ENCODE results near the gene LAMB4.

LAMB4 gene

DNA sequence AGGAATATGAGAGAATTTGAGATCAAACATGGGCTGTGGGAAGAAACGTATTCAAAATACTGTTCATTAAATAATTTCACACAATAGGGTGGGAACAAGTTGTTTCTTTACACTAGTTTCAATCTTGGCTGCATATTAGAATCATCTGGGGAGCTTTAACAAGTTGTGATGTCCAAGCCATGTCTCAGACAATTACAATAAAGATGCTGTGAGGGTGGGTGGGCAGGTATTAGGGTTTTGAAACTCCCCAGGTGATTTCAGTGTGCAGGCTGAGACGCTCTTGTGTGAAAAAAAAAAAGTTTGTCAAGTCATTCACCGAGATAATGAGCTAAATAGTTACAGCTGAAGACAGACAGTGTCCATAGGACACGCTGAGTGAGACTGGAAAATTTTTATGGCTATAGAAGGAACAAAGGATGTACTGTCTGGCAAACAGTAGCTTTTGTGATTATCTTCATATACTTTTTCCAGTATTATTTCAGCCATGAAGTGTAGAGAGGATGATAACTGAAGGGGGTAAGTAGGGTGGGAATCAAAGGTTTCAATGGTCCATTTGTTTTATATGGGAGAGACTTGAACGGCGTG lies 12.6 kb upstream of the LAMB4 start:
- DNase-seq, result no peak

- DNase-seq, result no peak
Observed at GRCh38 chr7:108142180-108142579, 12.0 kb upstream of the LAMB4 start.

DNA sequence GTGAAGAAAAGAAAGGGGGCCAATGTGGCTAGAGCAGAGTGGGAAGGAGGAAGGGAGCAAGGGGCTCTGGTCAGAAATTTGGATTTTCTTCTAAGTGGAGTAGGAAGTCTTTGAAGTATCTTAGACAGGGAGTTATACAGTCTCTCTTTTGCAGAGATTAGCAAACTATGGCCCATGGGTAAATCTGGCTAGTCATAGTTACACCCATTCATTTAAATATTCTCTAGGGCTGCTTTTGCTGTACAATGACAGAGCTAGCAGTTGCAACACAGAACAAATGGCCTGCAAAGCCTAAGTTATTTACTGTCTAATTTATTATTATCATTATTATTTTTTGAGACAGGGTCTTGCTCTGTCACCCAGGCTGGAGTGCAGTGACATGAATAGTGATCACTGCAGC lies 10.5 kb upstream of the LAMB4 start:
- DNase-seq, result no peak

DNA sequence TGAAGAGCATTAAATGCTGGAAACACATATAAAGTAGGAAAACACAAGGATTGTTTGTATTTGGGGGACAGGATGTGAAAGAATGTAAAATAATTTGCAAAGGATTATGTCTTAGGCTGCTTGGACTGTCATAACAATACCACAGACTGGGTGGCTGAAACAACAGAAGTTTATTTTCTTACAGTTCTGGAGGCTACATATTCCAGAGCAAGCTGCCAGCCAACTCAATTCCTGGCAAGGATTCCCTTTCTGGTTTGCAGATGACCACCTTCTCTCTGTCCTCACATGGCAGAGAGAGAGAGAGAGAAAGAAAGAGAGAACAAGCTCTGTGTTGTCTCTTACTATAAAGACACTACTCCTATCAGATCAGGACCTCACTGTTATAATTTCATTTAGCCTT lies 8.8 kb upstream of the LAMB4 start:
- DNase-seq, result no peak

GRCh38 chr7:108137993-108138392 lies 7.8 kb upstream of the LAMB4 start:
- no peak for DNase-seq

GRCh38 chr7:108137040-108137439 lies 6.9 kb upstream of the LAMB4 start:
- DNase-seq, result no peak

DNA sequence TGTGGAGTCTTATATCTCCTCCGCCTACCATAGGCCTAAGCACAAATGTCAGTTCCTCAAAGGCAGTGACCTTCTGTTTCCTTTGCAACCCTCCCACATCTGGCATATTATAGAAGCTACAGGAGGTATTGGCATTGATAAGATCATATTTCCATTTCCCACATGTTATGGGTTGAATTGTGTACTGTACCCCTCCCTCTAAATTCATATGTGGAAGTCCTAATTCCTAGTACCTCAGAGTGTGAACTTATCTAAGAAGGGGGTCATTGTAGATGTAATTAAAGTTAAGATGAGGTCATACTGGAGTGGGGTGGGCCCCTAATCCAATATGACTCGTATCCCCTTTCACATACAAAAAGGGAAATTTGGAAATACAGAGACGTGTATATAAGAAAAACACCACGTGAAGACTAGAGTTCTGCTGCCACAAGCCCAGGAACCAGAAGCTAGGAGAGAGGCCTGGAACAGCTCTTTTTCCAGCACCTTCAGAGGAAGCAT lies 6.1 kb upstream of the LAMB4 start:
- DNase-seq, result no peak

- DNase-seq, result peak; percentile 13 to 43
Observed at GRCh38 chr7:108135446-108136190, 5.5 kb upstream of the LAMB4 start.

- DNase-seq, result no peak
Observed at GRCh38 chr7:108134486-108134885, 4.3 kb upstream of the LAMB4 start.

- no peak for DNase-seq
Observed at GRCh38 chr7:108132551-108133265, 2.5 kb upstream of the LAMB4 start.

- DNase-seq, result no peak
Observed at GRCh38 chr7:108129018-108129965, 869 bp downstream of the LAMB4 start.

GRCh38 chr7:108128514-108128913 lies 1.6 kb downstream of the LAMB4 start:
- no peak for DNase-seq

DNA sequence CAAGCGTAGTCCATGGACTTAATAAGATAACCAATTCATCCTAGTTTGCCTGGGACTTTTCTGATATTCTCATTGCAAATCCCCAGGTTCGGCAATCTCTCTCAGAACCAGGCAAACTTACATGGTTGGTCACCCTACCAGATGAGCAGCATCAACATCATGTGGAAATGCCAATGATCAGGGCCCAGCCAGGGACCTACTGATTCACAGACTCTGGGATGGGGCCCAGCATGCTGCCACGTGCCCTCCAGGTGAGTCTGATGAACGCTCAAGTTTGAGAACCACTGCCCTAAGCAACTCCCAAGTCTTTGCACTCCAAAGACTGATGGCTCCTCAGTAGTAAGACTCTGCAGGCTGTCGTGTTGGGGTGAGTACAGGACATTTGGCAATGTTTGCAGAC lies 2.7 kb downstream of the LAMB4 start:
- DNase-seq, result no peak

- no peak for DNase-seq
Observed at GRCh38 chr7:108124820-108125219, 5.3 kb downstream of the LAMB4 start.

DNA sequence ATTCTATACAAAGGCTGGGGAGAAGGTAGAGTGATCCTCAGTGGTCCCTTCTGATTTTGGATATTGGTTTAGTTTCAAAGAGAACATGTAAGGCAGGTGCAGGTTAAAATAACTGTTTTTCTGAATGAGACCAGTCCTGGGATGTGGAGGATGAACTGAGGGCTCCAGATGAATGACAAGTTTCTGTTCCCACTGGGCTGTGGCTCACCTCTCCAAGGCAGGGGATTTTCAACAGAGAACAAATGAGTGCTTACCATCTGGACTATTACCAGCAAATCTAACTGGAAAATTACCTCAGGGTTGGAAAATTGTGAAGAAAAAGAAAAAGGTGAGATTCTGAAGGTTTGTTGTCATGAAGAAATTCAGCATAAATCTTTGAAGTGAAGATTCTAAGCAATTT lies 8.0 kb downstream of the LAMB4 start:
- DNase-seq, result no peak

DNA sequence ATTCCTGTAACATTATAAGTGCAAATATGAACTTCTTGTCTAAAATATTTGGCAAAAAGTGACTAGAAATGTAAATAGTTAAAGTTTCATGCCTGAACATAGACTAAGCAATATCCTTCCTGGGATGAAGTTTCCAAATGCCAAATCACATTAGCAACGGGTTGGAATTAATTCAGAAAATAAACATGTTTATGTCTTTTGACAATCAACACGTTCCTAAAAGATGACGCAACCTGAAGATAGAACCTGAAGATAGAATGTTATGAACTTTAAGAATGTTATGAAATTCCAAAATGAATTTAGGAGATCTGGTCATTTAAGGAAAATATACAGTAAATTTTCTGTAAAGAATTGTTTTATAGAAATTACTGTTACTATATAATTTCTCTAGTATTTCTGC lies 9.2 kb downstream of the LAMB4 start:
- no peak for DNase-seq

DNA sequence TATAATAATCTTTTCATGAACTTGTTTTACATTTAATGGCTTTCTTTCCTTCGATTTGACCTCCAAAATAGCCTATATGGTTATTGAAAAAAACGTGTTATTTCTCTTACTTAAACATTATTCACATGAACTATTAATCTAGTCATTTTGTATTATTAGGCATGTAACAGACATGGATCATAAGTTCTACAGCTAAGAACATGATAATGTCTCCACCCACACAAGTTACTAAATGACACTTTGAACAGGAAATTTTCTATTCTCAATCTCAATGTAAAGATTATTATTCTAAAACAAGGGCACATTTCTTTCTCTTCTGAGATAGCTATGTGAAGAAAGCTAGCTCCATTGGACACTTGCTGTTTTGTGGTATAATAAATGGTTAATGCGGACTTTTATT lies 10.0 kb downstream of the LAMB4 start:
- DNase-seq, result no peak

GRCh38 chr7:108118959-108119358 lies 11.2 kb downstream of the LAMB4 start:
- no peak for DNase-seq

DNA sequence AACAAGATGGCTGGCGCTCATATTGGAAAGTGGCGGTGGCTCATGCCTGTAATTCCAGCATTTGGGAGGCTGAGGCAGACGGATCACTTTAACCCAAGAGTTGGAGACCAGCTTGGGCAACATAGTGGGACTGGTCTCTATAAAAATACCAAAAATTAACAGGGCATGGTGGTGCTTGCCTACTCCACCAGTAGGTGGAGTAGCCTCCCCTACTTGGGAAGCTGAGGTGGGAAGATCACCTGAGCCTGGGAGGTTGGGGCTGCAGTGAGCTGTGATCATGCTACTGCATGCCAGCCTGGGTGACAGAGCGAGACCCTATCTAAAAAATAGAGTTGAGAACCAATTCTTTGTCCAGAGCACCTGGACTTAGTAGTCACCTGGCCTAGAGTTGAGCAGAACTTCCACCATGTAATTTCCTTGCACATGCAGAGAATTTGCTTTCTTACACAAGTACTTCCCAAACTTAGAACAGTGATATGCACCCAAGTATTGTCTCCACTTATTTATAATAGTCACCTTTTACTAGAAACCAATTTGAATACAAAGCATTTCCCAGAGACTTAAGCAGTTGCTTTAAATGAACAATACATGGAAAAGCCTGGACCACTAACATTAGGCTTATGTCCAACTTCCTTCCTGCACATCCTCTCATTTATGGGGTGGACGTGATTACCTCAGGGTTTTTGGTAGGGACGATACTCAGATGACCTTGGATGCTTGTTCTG lies 15.9 kb downstream of the LAMB4 start:
- DNase-seq, result no peak

GRCh38 chr7:108112683-108113082 lies 17.5 kb downstream of the LAMB4 start:
- DNase-seq, result no peak

DNA sequence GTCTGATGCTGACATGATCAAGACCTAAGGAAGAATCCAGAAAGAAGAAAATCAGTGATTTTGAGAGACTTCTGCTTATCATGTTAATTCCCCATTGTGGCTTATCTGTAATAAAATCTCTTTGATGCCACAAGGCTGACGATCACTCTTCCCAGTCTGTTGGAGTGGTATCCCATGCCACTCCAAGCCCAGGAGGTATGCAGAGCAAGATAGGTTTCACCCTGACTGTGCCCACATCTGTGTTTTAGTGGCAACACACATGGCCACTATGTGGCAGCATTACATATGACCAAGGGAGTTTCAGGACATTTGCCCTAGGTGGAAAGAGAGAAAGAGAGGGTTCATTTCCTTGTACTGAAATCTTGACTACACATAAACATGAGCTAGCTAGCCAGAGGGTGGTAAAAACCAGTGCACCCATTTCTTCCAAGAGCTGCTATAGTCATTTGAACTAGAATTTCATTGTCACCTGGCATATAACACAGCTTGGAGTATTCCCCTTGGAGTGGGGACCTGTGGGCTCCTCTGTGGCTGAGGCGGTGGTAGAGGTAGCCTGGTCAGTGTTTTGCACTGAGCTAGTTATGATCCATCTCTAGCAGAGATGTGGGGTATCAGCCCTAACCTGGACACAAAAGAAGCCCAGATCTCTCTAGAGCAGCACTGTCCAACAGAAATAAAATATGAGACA lies 20.8 kb downstream of the LAMB4 start:
- no peak for DNase-seq

- DNase-seq, result no peak
Observed at GRCh38 chr7:108108131-108108530, 22.0 kb downstream of the LAMB4 start.

Measured in CD4-positive, alpha-beta T cell treated with Interleukin-4 for 1 hour (primary cell).